Measurements from ENCODE around the gene SLC35A2.

SLC35A2 gene

GRCh38 chrX:48911412-48912182, at the start of gene SLC35A2:
Gene SLC35A2, minus strand, starts transcription at chrX:48911646. Its CDS starts 10 bp downstream, at chrX:48911636.
- DNase-seq (ENCODE audit: low read depth in 2 of 2): peak; percentile 73 to 77

GRCh38 chrX:48960291-48960690, 48.8 kb upstream of the SLC35A2 start:
- DNase-seq (ENCODE audit: low read depth in 2 of 2): no peak

- DNase-seq (ENCODE audit: low read depth in 2 of 2): no peak
Observed at GRCh38 chrX:48958635-48959094, 47.2 kb upstream of the SLC35A2 start.

- DNase-seq (ENCODE audit: low read depth in 2 of 2): peak; percentile 79 to 86
Observed at GRCh38 chrX:48957827-48958634, 46.6 kb upstream of the SLC35A2 start.

- peak; percentile 50 to 58 for DNase-seq (ENCODE audit: low read depth in 2 of 2)
Observed at GRCh38 chrX:48957477-48957826, 46.0 kb upstream of the SLC35A2 start, which contains the start of gene OTUD5. Gene OTUD5, minus strand, starts transcription at chrX:48957607. Its CDS starts 37 bp downstream, at chrX:48957570.

GRCh38 chrX:48956728-48957414, 45.4 kb upstream of the SLC35A2 start:
- peak; percentile 41 to 50 for DNase-seq (ENCODE audit: low read depth in 2 of 2)

GRCh38 chrX:48948589-48948988, 37.1 kb upstream of the SLC35A2 start:
- no peak for DNase-seq (ENCODE audit: low read depth in 2 of 2)

- peak; percentile 31 to 39 for DNase-seq (ENCODE audit: low read depth in 2 of 2)
Observed at GRCh38 chrX:48945517-48946348, 34.3 kb upstream of the SLC35A2 start.

- DNase-seq (ENCODE audit: low read depth in 2 of 2): no peak
Observed at GRCh38 chrX:48942895-48943294, 31.4 kb upstream of the SLC35A2 start.

- DNase-seq (ENCODE audit: low read depth in 2 of 2): no peak
Observed at GRCh38 chrX:48940404-48940955, 29.0 kb upstream of the SLC35A2 start.

- no peak for DNase-seq (ENCODE audit: low read depth in 2 of 2)
Observed at GRCh38 chrX:48939524-48940228, 28.2 kb upstream of the SLC35A2 start.

- peak in 1 of 2 donors; percentile 47 for DNase-seq (ENCODE audit: low read depth in 2 of 2)
Observed at GRCh38 chrX:48938721-48939425, 27.4 kb upstream of the SLC35A2 start.

GRCh38 chrX:48937054-48937907, 25.8 kb upstream of the SLC35A2 start:
- peak; percentile 68 to 82 for DNase-seq (ENCODE audit: low read depth in 2 of 2)

GRCh38 chrX:48936429-48937053, 25.1 kb upstream of the SLC35A2 start:
- DNase-seq (ENCODE audit: low read depth in 2 of 2): no peak

GRCh38 chrX:48935301-48935670, 23.8 kb upstream of the SLC35A2 start:
- DNase-seq (ENCODE audit: low read depth in 2 of 2): no peak

GRCh38 chrX:48934581-48935300, 23.3 kb upstream of the SLC35A2 start:
- no peak for DNase-seq (ENCODE audit: low read depth in 2 of 2)

- no peak for DNase-seq (ENCODE audit: low read depth in 2 of 2)
Observed at GRCh38 chrX:48933757-48934156, 22.3 kb upstream of the SLC35A2 start.
